ENCODE data around the gene NGRN.
A peak's percentile ranks its signal among the peaks of the same experiment; 100 is the strongest.
"Not testable (repeated sequence)": the region's sequence is repeated elsewhere in the genome, so short reads cannot be mapped to it uniquely, and the experiment has no call there.

Gene NGRN

DNA sequence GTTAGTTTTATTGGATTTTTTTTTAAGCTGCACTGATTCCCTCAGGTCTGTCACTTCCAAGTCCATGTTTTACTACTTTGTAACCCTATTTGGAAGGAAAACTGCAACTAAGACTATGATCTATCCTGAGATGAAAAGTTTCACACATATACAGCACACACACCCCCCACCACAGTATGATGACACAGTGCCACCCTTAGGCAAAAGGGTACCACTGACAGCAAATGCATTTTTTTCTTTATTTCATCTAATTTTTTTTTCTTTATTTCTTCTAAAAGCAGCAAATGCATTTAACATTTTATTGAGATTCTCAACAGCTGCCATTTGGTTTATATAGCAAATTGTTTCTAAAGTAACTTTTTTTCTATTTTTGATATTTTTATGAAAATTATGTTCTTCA is 21.2 kb downstream of the NGRN start:
- DNase-seq: no peak

- no peak for DNase-seq
These were observed 21.6 kb downstream of the NGRN start for GRCh38 chr15:90287101-90287500.

GRCh38 chr15:90287946-90288345 is 22.5 kb downstream of the NGRN start:
- DNase-seq: no peak

- peak; percentile 2 for DNase-seq
These were observed 26.3 kb downstream of the NGRN start for GRCh38 chr15:90291679-90292356.

GRCh38 chr15:90293040-90293810 is 27.8 kb downstream of the NGRN start:
- peak; percentile 25 for DNase-seq

GRCh38 chr15:90294159-90294558 is 28.7 kb downstream of the NGRN start:
- DNase-seq: no peak

- DNase-seq: peak; percentile 42
These were observed 29.3 kb downstream of the NGRN start for GRCh38 chr15:90294601-90295269.

- peak; percentile 42 for DNase-seq
These were observed 29.8 kb downstream of the NGRN start for GRCh38 chr15:90295270-90295648.

DNA sequence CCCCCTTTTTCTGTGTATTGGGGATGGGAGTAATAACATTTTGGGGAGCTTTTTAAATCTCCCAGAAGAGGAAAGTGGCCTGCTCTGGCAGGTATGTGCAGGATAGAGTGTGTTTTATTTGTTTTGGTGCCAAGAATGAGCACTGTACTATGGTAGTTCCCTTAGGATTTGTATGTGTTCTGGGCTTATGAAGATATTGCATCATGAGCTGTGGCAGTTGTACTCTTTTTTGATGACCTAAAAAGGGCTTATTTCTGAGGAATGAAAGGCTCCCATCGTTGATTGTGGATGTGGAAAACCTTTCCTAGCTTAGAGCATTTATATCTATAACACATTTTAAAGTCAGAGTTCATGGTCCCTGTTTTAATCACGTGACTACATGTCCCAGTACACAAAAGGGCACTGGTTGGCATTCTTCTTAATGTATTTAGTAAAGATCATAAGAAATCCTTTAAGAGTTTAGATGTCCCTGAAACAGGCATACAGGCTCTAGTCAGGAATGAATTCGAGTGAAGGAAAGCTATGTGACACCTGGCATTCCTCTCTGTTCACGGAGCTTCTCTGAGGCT is 30.9 kb downstream of the NGRN start:
- not testable (repeated sequence) for DNase-seq

GRCh38 chr15:90297021-90297420 is 31.5 kb downstream of the NGRN start:
- DNase-seq: no peak

DNA sequence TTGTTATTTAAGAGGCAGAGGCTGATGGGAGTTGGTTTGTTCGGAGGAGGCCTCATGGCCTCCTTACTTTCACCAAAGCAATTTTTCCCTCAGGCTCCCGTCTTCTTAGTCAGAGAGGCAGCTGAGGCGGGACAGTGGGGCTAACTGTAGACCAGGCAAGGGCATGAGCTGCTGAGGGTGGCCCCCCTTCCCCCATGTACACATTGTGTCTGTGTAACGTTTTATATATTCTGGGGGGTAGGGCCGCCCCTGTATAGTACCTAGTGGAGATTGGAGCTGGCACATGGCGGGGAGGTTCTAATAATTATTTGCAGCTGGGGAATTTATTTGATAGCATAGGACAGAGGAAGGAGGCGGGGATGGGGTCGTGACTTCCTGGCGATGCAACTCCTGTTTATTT is 35.1 kb downstream of the NGRN start:
- no peak for DNase-seq

- DNase-seq: peak; percentile 0
These were observed 35.7 kb downstream of the NGRN start for GRCh38 chr15:90300988-90301706.

GRCh38 chr15:90301707-90302300 is 36.3 kb downstream of the NGRN start:
- DNase-seq: no peak

- not testable (repeated sequence) for DNase-seq
These were observed 39.9 kb downstream of the NGRN start for GRCh38 chr15:90305355-90305754.

DNA sequence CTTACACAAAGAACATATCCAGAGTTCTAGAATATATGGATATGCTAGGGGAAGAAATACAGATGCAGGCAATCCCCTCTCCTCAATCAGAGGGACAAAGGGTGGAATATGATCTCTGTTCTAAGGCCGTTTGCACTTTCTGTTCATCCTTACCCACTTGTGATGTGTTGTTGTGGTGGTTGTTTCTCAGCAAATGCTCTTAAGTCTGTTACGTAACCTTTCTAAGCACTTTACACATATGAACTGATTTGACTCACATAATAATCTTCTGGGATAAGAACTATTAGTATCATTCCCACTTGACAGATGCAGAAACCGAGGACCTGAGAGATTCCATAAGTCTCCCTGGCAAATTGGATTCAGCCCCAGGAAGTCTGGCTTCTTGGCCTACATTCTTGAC is 40.5 kb downstream of the NGRN start:
- DNase-seq: no peak

DNA sequence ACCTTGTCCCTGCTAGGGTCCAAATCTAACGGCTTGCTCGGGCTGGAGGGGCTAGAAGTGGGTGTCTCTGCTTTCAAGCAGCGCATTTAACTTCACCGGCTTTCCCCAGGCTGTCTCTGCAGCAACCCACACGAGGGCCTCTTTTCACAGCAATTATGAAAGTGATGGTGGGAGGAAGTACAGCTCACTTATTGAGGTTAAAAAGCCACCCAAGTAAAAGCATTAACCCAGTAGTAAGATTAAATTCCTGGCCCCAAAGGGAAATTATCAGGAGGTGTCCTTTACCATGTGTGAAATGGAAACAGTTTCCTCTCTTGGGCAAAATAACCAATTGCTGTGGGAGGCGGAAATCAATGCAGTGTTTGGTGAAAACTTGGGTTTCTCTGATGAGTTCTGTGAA is 41.1 kb downstream of the NGRN start:
- DNase-seq: no peak

GRCh38 chr15:90307661-90308060 is 42.2 kb downstream of the NGRN start:
- DNase-seq: no peak

- DNase-seq: no peak
These were observed 43.5 kb downstream of the NGRN start for GRCh38 chr15:90309020-90309419.

DNA sequence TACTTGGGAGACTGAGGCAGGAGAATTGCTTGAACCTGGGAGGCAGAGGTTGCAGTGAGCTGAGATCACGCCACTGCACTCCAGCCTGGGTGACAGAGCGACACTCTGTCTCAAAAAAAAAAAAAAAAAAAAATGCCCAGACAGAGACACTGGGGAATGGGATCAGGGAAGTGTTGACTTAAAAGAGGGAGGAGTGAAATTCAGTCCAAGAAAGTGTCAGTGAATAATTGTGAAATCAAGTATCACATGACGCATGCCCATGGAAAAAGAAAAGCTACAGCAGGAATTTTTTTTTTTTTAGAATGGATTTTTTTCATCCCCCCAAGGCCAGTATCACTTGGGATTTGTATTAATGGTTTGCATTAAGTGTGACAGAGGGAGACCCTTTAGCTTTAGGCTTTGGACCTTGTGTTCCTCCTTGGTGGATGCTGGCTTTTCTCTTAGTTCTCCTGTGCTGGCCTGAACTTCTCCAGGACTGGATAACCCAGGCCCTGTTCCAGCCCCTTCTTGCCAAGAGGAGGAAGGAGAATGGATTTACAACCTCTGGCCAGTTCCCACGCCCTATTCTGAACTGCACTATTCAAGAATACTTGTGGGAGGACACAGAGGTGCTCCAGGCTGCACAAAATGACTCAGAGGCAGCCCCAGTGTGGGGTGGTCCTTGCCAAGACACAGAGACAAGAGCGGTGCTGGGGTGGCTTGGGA is 50.0 kb downstream of the NGRN start:
- DNase-seq: no peak

DNA sequence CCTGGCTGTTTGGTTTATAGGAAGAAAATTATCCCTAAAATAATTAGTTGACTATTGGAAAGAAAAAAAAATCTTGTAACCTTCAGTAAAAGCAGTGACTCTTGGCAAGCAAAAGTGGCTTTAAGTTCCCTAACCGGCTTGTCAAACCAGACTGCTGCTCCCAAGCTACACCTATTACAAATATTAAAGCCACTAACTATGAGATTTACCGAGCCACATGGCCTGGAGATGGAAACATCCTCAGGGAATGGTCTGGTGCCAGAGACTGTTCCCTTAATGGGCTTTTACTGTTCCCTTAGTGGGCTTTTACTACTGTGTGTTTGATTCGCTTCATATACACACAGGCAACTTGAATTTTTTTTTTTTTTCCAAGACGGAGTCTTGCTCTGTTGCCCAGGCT is 50.7 kb downstream of the NGRN start:
- no peak for DNase-seq

- no peak for DNase-seq
These were observed 53.1 kb downstream of the NGRN start for GRCh38 chr15:90318591-90318990.

All from NCI-H1092 treated with DMSO at 0.1 percent for 48 hours (cell line).